ENCODE results near the gene ST8SIA5.
"Not testable (repeated sequence)": the region's sequence is repeated elsewhere in the genome, so short reads cannot be mapped to it uniquely, and the experiment has no call there.

The ST8SIA5 gene, protein sequence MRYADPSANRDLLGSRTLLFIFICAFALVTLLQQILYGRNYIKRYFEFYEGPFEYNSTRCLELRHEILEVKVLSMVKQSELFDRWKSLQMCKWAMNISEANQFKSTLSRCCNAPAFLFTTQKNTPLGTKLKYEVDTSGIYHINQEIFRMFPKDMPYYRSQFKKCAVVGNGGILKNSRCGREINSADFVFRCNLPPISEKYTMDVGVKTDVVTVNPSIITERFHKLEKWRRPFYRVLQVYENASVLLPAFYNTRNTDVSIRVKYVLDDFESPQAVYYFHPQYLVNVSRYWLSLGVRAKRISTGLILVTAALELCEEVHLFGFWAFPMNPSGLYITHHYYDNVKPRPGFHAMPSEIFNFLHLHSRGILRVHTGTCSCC

DNA sequence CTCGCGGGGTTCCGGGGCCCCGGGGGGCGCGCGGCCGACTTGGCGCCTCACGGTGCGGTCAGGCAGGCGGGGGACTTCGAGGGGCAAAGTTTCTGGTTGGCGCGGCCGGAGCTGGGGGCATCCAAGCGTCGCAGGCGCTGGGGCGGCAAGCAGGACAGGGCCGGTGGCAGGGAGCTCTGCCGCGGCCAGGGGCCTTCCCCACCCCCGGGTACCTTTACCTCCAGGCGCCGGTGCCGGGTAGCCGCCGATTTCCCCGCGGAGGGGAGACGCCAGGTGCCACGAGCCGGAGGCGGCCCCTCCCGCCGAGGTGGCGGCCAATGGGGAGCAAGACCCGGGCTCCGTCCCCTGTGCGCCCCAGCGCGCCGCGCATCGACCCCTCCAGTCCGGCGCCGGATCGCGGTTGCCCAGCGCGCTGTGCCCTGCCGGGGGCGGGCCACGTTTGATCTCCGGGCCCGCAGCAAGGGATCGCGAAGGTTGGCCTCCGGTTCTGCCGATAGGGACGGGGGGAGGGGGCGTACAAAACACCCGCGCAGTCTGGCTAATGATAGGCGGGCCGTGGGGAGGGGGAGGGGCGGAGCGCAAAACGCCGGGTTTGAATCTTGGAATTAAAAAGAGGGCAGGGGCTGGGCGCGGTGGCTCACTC lies at the start of gene ST8SIA5:
Gene ST8SIA5, minus strand, starts transcription at position 495 of the 643 bp plus-strand sequence. CDS start 545 bp downstream, outside the sequence.
- H3K27ac ChIP-seq, result no peak within 1 kb of the TSS

DNA sequence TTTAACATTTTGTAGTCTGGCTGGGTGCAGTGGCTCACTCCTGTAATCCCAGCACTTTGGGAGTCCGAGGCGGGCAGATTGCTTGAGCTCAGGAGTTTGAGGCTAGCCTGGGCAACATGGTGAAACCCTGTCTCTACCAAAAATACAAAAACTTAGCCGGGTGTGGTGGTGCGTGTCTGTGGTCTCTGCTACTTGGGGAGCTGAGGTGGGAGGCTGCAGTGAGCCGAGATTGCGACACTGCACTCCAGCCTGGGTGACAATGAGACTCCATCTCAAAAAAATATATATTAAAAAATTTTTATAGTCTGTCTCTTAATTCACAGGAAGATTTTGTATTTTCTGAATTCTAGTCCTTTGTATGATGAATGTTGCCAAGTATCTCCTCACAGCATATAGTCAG lies 39.1 kb upstream of the ST8SIA5 start:
- H2AFZ ChIP-seq (ENCODE audit: low read depth); H3K9ac ChIP-seq: not testable (repeated sequence)

More for the DNA sequence above, at the start of gene ST8SIA5:
- TF ChIP-seq, protein P1, sequence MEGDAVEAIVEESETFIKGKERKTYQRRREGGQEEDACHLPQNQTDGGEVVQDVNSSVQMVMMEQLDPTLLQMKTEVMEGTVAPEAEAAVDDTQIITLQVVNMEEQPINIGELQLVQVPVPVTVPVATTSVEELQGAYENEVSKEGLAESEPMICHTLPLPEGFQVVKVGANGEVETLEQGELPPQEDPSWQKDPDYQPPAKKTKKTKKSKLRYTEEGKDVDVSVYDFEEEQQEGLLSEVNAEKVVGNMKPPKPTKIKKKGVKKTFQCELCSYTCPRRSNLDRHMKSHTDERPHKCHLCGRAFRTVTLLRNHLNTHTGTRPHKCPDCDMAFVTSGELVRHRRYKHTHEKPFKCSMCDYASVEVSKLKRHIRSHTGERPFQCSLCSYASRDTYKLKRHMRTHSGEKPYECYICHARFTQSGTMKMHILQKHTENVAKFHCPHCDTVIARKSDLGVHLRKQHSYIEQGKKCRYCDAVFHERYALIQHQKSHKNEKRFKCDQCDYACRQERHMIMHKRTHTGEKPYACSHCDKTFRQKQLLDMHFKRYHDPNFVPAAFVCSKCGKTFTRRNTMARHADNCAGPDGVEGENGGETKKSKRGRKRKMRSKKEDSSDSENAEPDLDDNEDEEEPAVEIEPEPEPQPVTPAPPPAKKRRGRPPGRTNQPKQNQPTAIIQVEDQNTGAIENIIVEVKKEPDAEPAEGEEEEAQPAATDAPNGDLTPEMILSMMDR (conservative IDR thresholded peaks at IDR 0.05; ENCODE audit: low read depth, low read length), result no peak
- no peaks in the 10 kb centered on the region for H3K27me3 ChIP-seq (ENCODE audit: insufficient read depth, low read depth)
- H3K9ac ChIP-seq, result no peak within 1 kb of the TSS
- no peak within 1 kb of the TSS for H3K4me3 ChIP-seq (IDR thresholded peaks at IDR 0.05; ENCODE audit: insufficient read depth, low read depth, low read length)
- no peak within 1 kb of the TSS for H2AFZ ChIP-seq (ENCODE audit: low read depth)
- H3K79me2 ChIP-seq (ENCODE audit: insufficient read depth, low read depth), result no peaks in the 10 kb centered on the region
- no peak within 1 kb of the TSS for H3K4me2 ChIP-seq
- no peaks in the 10 kb centered on the region for H3K4me1 ChIP-seq (ENCODE audit: low read depth, poor library complexity, severe bottlenecking)
- no peaks in the 10 kb centered on the region for H4K20me1 ChIP-seq (ENCODE audit: insufficient read depth)
- H3K36me3 ChIP-seq (ENCODE audit: insufficient read depth), result no peaks in the 10 kb centered on the region

DNA sequence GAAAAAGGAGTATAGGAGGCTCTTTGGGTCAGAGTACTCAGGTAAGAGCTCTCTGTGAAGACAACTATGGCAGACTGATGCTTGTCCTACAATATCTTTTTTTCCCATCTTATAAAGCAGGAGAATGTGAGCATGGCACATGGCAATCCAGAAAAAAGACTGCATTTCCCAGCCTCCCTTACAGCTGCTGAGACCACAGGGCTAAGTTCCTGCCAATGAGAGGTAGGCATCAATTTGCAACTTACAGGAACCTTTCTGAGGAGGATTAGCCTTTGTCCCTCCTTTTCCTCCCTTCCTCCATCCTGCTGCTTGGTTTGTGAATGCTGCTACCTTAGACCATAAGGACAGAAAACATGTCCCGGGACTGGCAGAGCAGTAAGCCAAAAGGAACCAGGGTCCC lies 37.8 kb upstream of the ST8SIA5 start:
- no peaks in the 10 kb centered on the region for H3K4me1 ChIP-seq (ENCODE audit: low read depth, poor library complexity, severe bottlenecking)
- TF ChIP-seq, protein P1 (conservative IDR thresholded peaks at IDR 0.05; ENCODE audit: low read depth, low read length), result no peak
- no peak overlapping the region for H2AFZ ChIP-seq (ENCODE audit: low read depth)
- H3K36me3 ChIP-seq (ENCODE audit: insufficient read depth), result no peaks in the 10 kb centered on the region
- no peak overlapping the region for H3K4me2 ChIP-seq
- H3K27me3 ChIP-seq (ENCODE audit: insufficient read depth, low read depth), result no peaks in the 10 kb centered on the region
- H4K20me1 ChIP-seq (ENCODE audit: insufficient read depth), result no peaks in the 10 kb centered on the region
- H3K9ac ChIP-seq, result no peak overlapping the region
- H3K4me3 ChIP-seq (IDR thresholded peaks at IDR 0.05; ENCODE audit: insufficient read depth, low read depth, low read length), result no peak overlapping the region
- H3K79me2 ChIP-seq (ENCODE audit: insufficient read depth, low read depth), result no peaks in the 10 kb centered on the region
- H3K27ac ChIP-seq, result no peak overlapping the region

More for the DNA sequence above, 39.1 kb upstream of the ST8SIA5 start:
- not testable (repeated sequence) for H3K4me2 ChIP-seq; H3K36me3 ChIP-seq (ENCODE audit: insufficient read depth); H3K27ac ChIP-seq; H3K79me2 ChIP-seq (ENCODE audit: insufficient read depth, low read depth); H4K20me1 ChIP-seq (ENCODE audit: insufficient read depth); H3K27me3 ChIP-seq (ENCODE audit: insufficient read depth, low read depth); H3K4me1 ChIP-seq (ENCODE audit: low read depth, poor library complexity, severe bottlenecking); H3K4me3 ChIP-seq (IDR thresholded peaks at IDR 0.05; ENCODE audit: insufficient read depth, low read depth, low read length)

DNA sequence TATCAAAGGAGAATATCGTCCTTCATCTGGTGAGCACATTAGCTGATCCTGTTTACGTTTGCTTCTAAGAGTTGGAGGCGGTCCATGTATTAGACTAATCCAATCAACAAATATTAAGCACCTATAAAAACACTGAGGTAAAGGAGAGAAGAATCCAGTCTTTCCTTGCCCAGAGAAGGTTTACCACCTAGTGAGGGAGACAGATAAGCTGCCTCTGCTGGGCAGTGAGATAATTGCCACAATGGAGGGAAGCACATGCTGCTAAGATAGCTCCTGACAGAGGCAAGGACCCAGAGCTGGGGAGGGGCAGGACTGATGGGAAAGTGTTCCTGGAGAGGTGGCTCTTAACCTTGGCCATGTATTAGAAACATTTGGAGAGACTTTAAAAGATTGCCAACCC lies 36.7 kb upstream of the ST8SIA5 start:
- no peaks in the 10 kb centered on the region for H3K36me3 ChIP-seq (ENCODE audit: insufficient read depth)
- H3K4me2 ChIP-seq, result no peak overlapping the region
- H4K20me1 ChIP-seq (ENCODE audit: insufficient read depth), result no peaks in the 10 kb centered on the region
- no peaks in the 10 kb centered on the region for H3K79me2 ChIP-seq (ENCODE audit: insufficient read depth, low read depth)
- no peak overlapping the region for H2AFZ ChIP-seq (ENCODE audit: low read depth)
- TF ChIP-seq, protein P1 (conservative IDR thresholded peaks at IDR 0.05; ENCODE audit: low read depth, low read length), result 0 out of 2 replicates have a peak, but pooled peaks have one; percentile 12
- no peak overlapping the region for H3K9ac ChIP-seq
- no peaks in the 10 kb centered on the region for H3K4me1 ChIP-seq (ENCODE audit: low read depth, poor library complexity, severe bottlenecking)
- no peak overlapping the region for H3K27ac ChIP-seq
- H3K4me3 ChIP-seq (IDR thresholded peaks at IDR 0.05; ENCODE audit: insufficient read depth, low read depth, low read length), result no peak overlapping the region
- no peaks in the 10 kb centered on the region for H3K27me3 ChIP-seq (ENCODE audit: insufficient read depth, low read depth)

DNA sequence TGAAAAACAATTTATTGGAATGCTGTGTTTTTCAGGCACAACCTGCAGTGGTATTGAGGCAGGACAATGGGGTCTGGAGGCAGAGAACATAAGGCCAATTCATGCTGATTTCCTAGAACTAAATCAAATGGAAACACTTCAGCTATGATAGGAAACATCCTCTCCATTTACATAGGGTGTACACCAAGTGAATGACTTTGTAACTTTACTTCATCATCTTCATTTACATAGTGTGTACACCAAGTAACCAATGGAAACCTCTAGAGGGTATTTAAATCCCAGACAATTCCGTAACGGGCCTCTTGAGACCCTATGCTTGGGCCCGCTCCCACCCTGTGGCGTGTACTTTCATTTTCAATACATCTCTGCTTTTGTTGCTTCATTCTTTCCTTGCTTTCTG lies 32.2 kb upstream of the ST8SIA5 start:
- Histone ChIP-seq H3K9ac (no peak overlapping the region), H3K36me3 (ENCODE audit: insufficient read depth) (no peaks in the 10 kb centered on the region), H3K4me3 (IDR thresholded peaks at IDR 0.05; ENCODE audit: insufficient read depth, low read depth, low read length) (no peak overlapping the region), H3K4me2 (no peak overlapping the region), H2AFZ (ENCODE audit: low read depth) (no peak overlapping the region), H4K20me1 (ENCODE audit: insufficient read depth) (no peaks in the 10 kb centered on the region), H3K27me3 (ENCODE audit: insufficient read depth, low read depth) (no peaks in the 10 kb centered on the region), H3K4me1 (ENCODE audit: low read depth, poor library complexity, severe bottlenecking) (no peaks in the 10 kb centered on the region), H3K27ac (no peak overlapping the region), H3K79me2 (ENCODE audit: insufficient read depth, low read depth) (no peaks in the 10 kb centered on the region)
- TF ChIP-seq, protein P1 (conservative IDR thresholded peaks at IDR 0.05; ENCODE audit: low read depth, low read length), result no peak

Measured in KMS-11 (cell line).